Keratinocyte (primary cell): ENCODE measurements around the gene CC2D2B. TPM values are rescaled to one million over a fixed set of nuclear protein-coding genes. Genes with fewer than 3 reads are reported as not detected.

Source experiments
- DNase-seq: peaks from one replicate; pipeline ENCODE4 v3.0.0-alpha.2; 2011; ENCODE audit warnings: low read depth, missing footprints, low spot score
- FAIRE-seq: peaks from 2 replicates; lab custom pipeline; 2011; peaks lifted over from hg19 to GRCh38; lab: Jason Lieb, UNC
- H2AFZ ChIP-seq: 2 replicates; pipeline ENCODE4 v1.6.0; 2012; ENCODE audit warnings: low read length, control low read depth, inconsistent platforms; ENCODE audit not compliant: control insufficient read depth
- H3K27ac ChIP-seq: 2 replicates; pipeline ENCODE4 v1.5.1; 2011; ENCODE audit warnings: low read length; ENCODE audit not compliant: control insufficient read depth, insufficient read depth
- H3K27me3 ChIP-seq: 3 replicates; pipeline ENCODE4 v1.6.0; 2011; ENCODE audit warnings: low read length; ENCODE audit not compliant: control insufficient read depth, insufficient read depth; ENCODE audit errors: extremely low read depth
- H3K36me3 ChIP-seq, 2 experiments: 2 replicates in 1 of 2; 3 replicates in 1 of 2; pipeline ENCODE4 v1.5.1; 2011; ENCODE audit warnings: low read length in 2 of 2, mild to moderate bottlenecking in 1 of 2; ENCODE audit not compliant: control insufficient read depth in 2 of 2, insufficient read depth in 2 of 2; ENCODE audit errors: extremely low read depth in 1 of 2
- H3K4me1 ChIP-seq: 3 replicates; pipeline ENCODE4 v1.5.1; 2011; ENCODE audit warnings: low read length; ENCODE audit not compliant: control insufficient read depth, insufficient read depth; ENCODE audit errors: extremely low read depth
- H3K4me2 ChIP-seq: 3 replicates; pipeline ENCODE4 v1.6.0; 2011; ENCODE audit warnings: low read depth, low read length; ENCODE audit not compliant: control insufficient read depth, insufficient read depth; ENCODE audit errors: extremely low read depth
- H3K4me3 ChIP-seq, 3 experiments: fragments of 200-600 bp in 1 of 3; sonication (generic) in 1 of 3; 2 replicates in 2 of 3; 3 replicates in 1 of 3; pipeline ENCODE4 v1.5.1; 2011 to 2016; ENCODE audit warnings: low read length in 3 of 3, mild to moderate bottlenecking in 3 of 3, control low read depth in 2 of 3, inconsistent platforms in 1 of 3, low read depth in 1 of 3, mixed read lengths in 1 of 3, mixed run types in 1 of 3, moderate library complexity in 1 of 3; ENCODE audit not compliant: control insufficient read depth in 2 of 3, insufficient read depth in 2 of 3; ENCODE audit errors: extremely low read depth in 1 of 3
- H3K79me2 ChIP-seq: 2 replicates; pipeline ENCODE4 v1.6.0; 2012; ENCODE audit warnings: low read length; ENCODE audit not compliant: control insufficient read depth, insufficient read depth
- H3K9ac ChIP-seq: 3 replicates; pipeline ENCODE4 v1.6.0; 2011; ENCODE audit warnings: low read length; ENCODE audit not compliant: control insufficient read depth, insufficient read depth; ENCODE audit errors: extremely low read depth
- H3K9me1 ChIP-seq: 3 replicates; pipeline ENCODE4 v1.6.0; 2011; ENCODE audit warnings: low read length; ENCODE audit not compliant: control insufficient read depth, insufficient read depth; ENCODE audit errors: extremely low read depth
- H3K9me3 ChIP-seq: 2 replicates; pipeline ENCODE4 v1.5.1; 2012; ENCODE audit warnings: low read depth, low read length; ENCODE audit not compliant: control insufficient read depth
- H4K20me1 ChIP-seq: 3 replicates; pipeline ENCODE4 v1.6.0; 2011; ENCODE audit warnings: low read length; ENCODE audit not compliant: control insufficient read depth, insufficient read depth; ENCODE audit errors: extremely low read depth
- CTCF ChIP-seq, 3 experiments: IDR thresholded peaks in 1 of 3; conservative IDR thresholded peaks in 1 of 3; optimal IDR thresholded peaks in 1 of 3; 2 replicates in 2 of 3; 3 replicates in 1 of 3; pipeline versions ENCODE3 to v1.5.1; 2011; ENCODE audit warnings: low read length in 3 of 3, mild to moderate bottlenecking in 3 of 3, moderate library complexity in 2 of 3, control low read depth in 1 of 3, inconsistent platforms in 1 of 3; ENCODE audit not compliant: insufficient read depth in 2 of 3; ENCODE audit errors: extremely low read depth in 1 of 3
- EZH2 ChIP-seq: IDR thresholded peaks from one replicate; pipeline ENCODE4 v1.6.1; 2012; ENCODE audit warnings: inconsistent platforms, mild to moderate bottlenecking, low read length, moderate library complexity
- dilution Hi-C: fragments of 300-500 bp; cut with MboI; formaldehyde crosslinking; loops from one replicate; pipeline ENCODE4 v1.7.0; 2020; ENCODE audit warnings: low sequenced_read_pairs; ENCODE audit not compliant: extremely low pct_ligation_motif_present
- polyA plus RNA-seq, 5 experiments: library from polyadenylated mRNA; depleted of rRNA in 3 of 5; stranded (reverse) in 3 of 5; stranded (forward) in 1 of 5; unstranded in 1 of 5; fragments of >200 nt; gene quantifications; 1 replicate in 1 of 5; 2 replicates in 3 of 5; 3 replicates in 1 of 5; pipeline versions ENCODE4 v1.2.1 to v1.2.3, GENCODE V29; 2011 to 2012; ENCODE audit warnings: missing spikeins in 2 of 5, low read depth in 1 of 5, low replicate concordance in 1 of 5

CC2D2B gene
- polyA plus RNA-seq, 1 donor (not counting 4 experiments of a cell fraction or from before 2014, with no cell fraction given) = 0.10 TPM

- Histone ChIP-seq H3K9me1 (no peaks in the 10 kb centered on the region), H2AFZ (no peak overlapping the region), H3K4me1 (no peaks in the 10 kb centered on the region), H3K27ac (no peak overlapping the region), H3K9me3 (no peaks in the 10 kb centered on the region), H3K79me2 (no peaks in the 10 kb centered on the region), H4K20me1 (no peaks in the 10 kb centered on the region), H3K4me2 (no peak overlapping the region), H3K36me3 (no peaks in the 10 kb centered on the region), H3K9ac (no peak overlapping the region), H3K4me3 (no peak overlapping the region), H3K27me3 (no peaks in the 10 kb centered on the region)
- no peak for DNase-seq
- TF ChIP-seq CTCF (optimal IDR thresholded peaks at IDR 0.05 in 1 of 3, IDR thresholded peaks at IDR 0.05 in 1 of 3, conservative IDR thresholded peaks at IDR 0.05 in 1 of 3; ENCODE audit: extremely low read depth in 1 of 3, insufficient read depth in 2 of 3, low read length in 3 of 3) = no peak
- no peak for TF ChIP-seq EZH2
- FAIRE-seq = no peak
- dilution Hi-C loops = no loop called here
Measured at GRCh38 chr10:95963991-95964389, 56.2 kb downstream of the CC2D2B start.

- H2AFZ ChIP-seq = no peak overlapping the region
- H3K4me2 ChIP-seq = no peak overlapping the region
- H3K4me3 ChIP-seq = no peak overlapping the region
- FAIRE-seq (no peak), DNase-seq (no peak)
- H3K9me1 ChIP-seq = no peaks in the 10 kb centered on the region
- H3K27ac ChIP-seq = no peak overlapping the region
- no peaks in the 10 kb centered on the region for H4K20me1 ChIP-seq
- H3K9ac ChIP-seq = no peak overlapping the region
- H3K36me3 ChIP-seq = no peaks in the 10 kb centered on the region
- H3K27me3 ChIP-seq = no peaks in the 10 kb centered on the region
- H3K4me1 ChIP-seq = no peaks in the 10 kb centered on the region
- no peaks in the 10 kb centered on the region for H3K9me3 ChIP-seq
- H3K79me2 ChIP-seq = no peaks in the 10 kb centered on the region
- dilution Hi-C loops = no loop called here
- TF ChIP-seq EZH2 (no peak), CTCF (optimal IDR thresholded peaks at IDR 0.05 in 1 of 3, IDR thresholded peaks at IDR 0.05 in 1 of 3, conservative IDR thresholded peaks at IDR 0.05 in 1 of 3; ENCODE audit: extremely low read depth in 1 of 3, insufficient read depth in 2 of 3, low read length in 3 of 3) (no peak)
Measured at GRCh38 chr10:95964756-95965155, 57.0 kb downstream of the CC2D2B start.
